ENCODE measurements around the gene KRTAP5-4. TPM values are rescaled to one million over a fixed set of nuclear protein-coding genes. Genes with fewer than 3 reads are reported as not detected.

Gene KRTAP5-4
- polyA plus RNA-seq, 3 donors from 2014 or later, result not detected

- no peak for DNase-seq
- H3K27me3 Mint-ChIP-seq (ENCODE audit: low read depth in 3 of 3), result peaks cover 2 to 7% (median 3%) of the 10 kb centered on the region in 3 donors
- H3K27ac Mint-ChIP-seq, result no peak overlapping the region
- no peaks in the 10 kb centered on the region for H3K4me1 Mint-ChIP-seq
- H3K9me3 Mint-ChIP-seq, result no peaks in the 10 kb centered on the region
- H3K4me3 Mint-ChIP-seq, result no peak overlapping the region
- H3K36me3 Mint-ChIP-seq, result no peaks in the 10 kb centered on the region
These were observed 17.2 kb upstream of the KRTAP5-4 start for GRCh38 chr11:1639102-1639620.

- Mint-ChIP-seq H3K4me1 (no peaks in the 10 kb centered on the region), H3K36me3 (no peaks in the 10 kb centered on the region), H3K4me3 (no peak overlapping the region), H3K27ac (no peak overlapping the region), H3K9me3 (no peaks in the 10 kb centered on the region), H3K27me3 (ENCODE audit: low read depth in 3 of 3) (peaks cover 2 to 9% (median 5%) of the 10 kb centered on the region in 3 donors)
- no peak for DNase-seq
These were observed 16.4 kb upstream of the KRTAP5-4 start for GRCh38 chr11:1638344-1638743.

GRCh38 chr11:1637628-1638027 is 15.7 kb upstream of the KRTAP5-4 start:
- Mint-ChIP-seq H3K27me3 (ENCODE audit: low read depth in 3 of 3) (peaks cover 2 to 9% (median 5%) of the 10 kb centered on the region in 3 donors), H3K9me3 (no peaks in the 10 kb centered on the region), H3K4me1 (no peaks in the 10 kb centered on the region), H3K36me3 (no peaks in the 10 kb centered on the region), H3K4me3 (no peak overlapping the region), H3K27ac (no peak overlapping the region)
- DNase-seq, result no peak

- Mint-ChIP-seq H3K9me3 (no peaks in the 10 kb centered on the region), H3K36me3 (no peaks in the 10 kb centered on the region), H3K4me1 (no peaks in the 10 kb centered on the region), H3K27ac (no peak overlapping the region), H3K27me3 (ENCODE audit: low read depth in 3 of 3) (peaks cover 2 to 13% (median 5%) of the 10 kb centered on the region in 3 donors), H3K4me3 (no peak overlapping the region)
- no peak for DNase-seq
These were observed 14.5 kb upstream of the KRTAP5-4 start for GRCh38 chr11:1636291-1636950.

GRCh38 chr11:1633864-1634263 is 11.9 kb upstream of the KRTAP5-4 start:
- peaks cover 0 to 1% of the 10 kb centered on the region in 2 donors for H3K4me1 Mint-ChIP-seq
- H3K27me3 Mint-ChIP-seq (ENCODE audit: low read depth in 3 of 3), result peaks cover 5 to 17% (median 10%) of the 10 kb centered on the region in 3 donors
- H3K4me3 Mint-ChIP-seq, result no peak overlapping the region

GRCh38 chr11:1632053-1632714 is 10.2 kb upstream of the KRTAP5-4 start:
- no peak overlapping the region for H3K4me3 Mint-ChIP-seq
- DNase-seq, result no peak
- H3K36me3 Mint-ChIP-seq, result no peaks in the 10 kb centered on the region
- no peaks in the 10 kb centered on the region for H3K9me3 Mint-ChIP-seq
- H3K27ac Mint-ChIP-seq, result no peak overlapping the region
- H3K27me3 Mint-ChIP-seq (ENCODE audit: low read depth in 3 of 3), result peaks cover 5 to 18% (median 11%) of the 10 kb centered on the region in 3 donors
- H3K4me1 Mint-ChIP-seq, result peaks cover 0 to 3% of the 10 kb centered on the region in 2 donors

More at GRCh38 chr11:1633864-1634263, 11.9 kb upstream of the KRTAP5-4 start:
- no peaks in the 10 kb centered on the region for H3K9me3 Mint-ChIP-seq
- no peak for DNase-seq
- no peak overlapping the region for H3K27ac Mint-ChIP-seq
- no peaks in the 10 kb centered on the region for H3K36me3 Mint-ChIP-seq

GRCh38 chr11:1631066-1631568 is 9.2 kb upstream of the KRTAP5-4 start:
- H3K36me3 Mint-ChIP-seq, result no peaks in the 10 kb centered on the region
- H3K27ac Mint-ChIP-seq, result no peak overlapping the region
- H3K27me3 Mint-ChIP-seq (ENCODE audit: low read depth in 3 of 3), result peaks cover 5 to 13% (median 11%) of the 10 kb centered on the region in 3 donors

GRCh38 chr11:1630271-1630670 is 8.3 kb upstream of the KRTAP5-4 start:
- Mint-ChIP-seq H3K36me3 (no peaks in the 10 kb centered on the region), H3K27ac (no peak overlapping the region), H3K4me3 (no peak overlapping the region), H3K27me3 (ENCODE audit: low read depth in 3 of 3) (peaks cover 3 to 13% (median 11%) of the 10 kb centered on the region in 3 donors), H3K4me1 (peaks cover 0 to 3% of the 10 kb centered on the region in 2 donors), H3K9me3 (no peaks in the 10 kb centered on the region)
- DNase-seq, result no peak

More at GRCh38 chr11:1631066-1631568, 9.2 kb upstream of the KRTAP5-4 start:
- H3K4me3 Mint-ChIP-seq, result no peak overlapping the region
- DNase-seq, result no peak
- peaks cover 0 to 3% of the 10 kb centered on the region in 2 donors for H3K4me1 Mint-ChIP-seq
- H3K9me3 Mint-ChIP-seq, result no peaks in the 10 kb centered on the region

GRCh38 chr11:1629326-1630185 is 7.6 kb upstream of the KRTAP5-4 start, which contains the start of gene KRTAP5-5:
Gene KRTAP5-5 (plus strand): TSS chr11:1629775. CDS start chr11:1629841, 66 bp downstream.
- Mint-ChIP-seq H3K27me3 (ENCODE audit: low read depth in 3 of 3) (peaks cover 3 to 15% (median 11%) of the 10 kb centered on the region in 3 donors), H3K4me3 (no peak within 1 kb of the TSS), H3K27ac (no peak within 1 kb of the TSS), H3K36me3 (no peaks in the 10 kb centered on the region), H3K4me1 (peaks cover 0 to 3% of the 10 kb centered on the region in 2 donors), H3K9me3 (no peaks in the 10 kb centered on the region)
- no peak for DNase-seq

GRCh38 chr11:1628506-1629325 is 6.8 kb upstream of the KRTAP5-4 start:
- no peaks in the 10 kb centered on the region for H3K36me3 Mint-ChIP-seq
- no peaks in the 10 kb centered on the region for H3K9me3 Mint-ChIP-seq
- DNase-seq, result peak; percentile 43 to 51 (median 51)
- peaks cover 0 to 3% of the 10 kb centered on the region in 2 donors for H3K4me1 Mint-ChIP-seq
- H3K27me3 Mint-ChIP-seq (ENCODE audit: low read depth in 3 of 3), result peaks cover 3 to 16% (median 14%) of the 10 kb centered on the region in 3 donors
- no peak overlapping the region for H3K27ac Mint-ChIP-seq
- no peak overlapping the region for H3K4me3 Mint-ChIP-seq

- no peak for DNase-seq
- H3K27ac Mint-ChIP-seq, result no peak overlapping the region
- H3K9me3 Mint-ChIP-seq, result no peaks in the 10 kb centered on the region
- peaks cover 0 to 3% of the 10 kb centered on the region in 2 donors for H3K4me1 Mint-ChIP-seq
- no peaks in the 10 kb centered on the region for H3K36me3 Mint-ChIP-seq
- H3K4me3 Mint-ChIP-seq, result no peak overlapping the region
- H3K27me3 Mint-ChIP-seq (ENCODE audit: low read depth in 3 of 3), result peaks cover 0 to 15% (median 9%) of the 10 kb centered on the region in 3 donors
These were observed 3.6 kb upstream of the KRTAP5-4 start for GRCh38 chr11:1625541-1625940.

GRCh38 chr11:1624621-1625020 is 2.7 kb upstream of the KRTAP5-4 start:
- H3K4me3 Mint-ChIP-seq, result no peak overlapping the region
- H3K4me1 Mint-ChIP-seq, result peaks cover under 1 to 3% of the 10 kb centered on the region in 2 donors
- H3K27ac Mint-ChIP-seq, result peak overlapping the region in 1 of 6 donors; percentile 20
- H3K27me3 Mint-ChIP-seq (ENCODE audit: low read depth in 3 of 3), result peaks cover 0 to 13% (median 7%) of the 10 kb centered on the region in 3 donors
- no peak for DNase-seq
- H3K36me3 Mint-ChIP-seq, result no peaks in the 10 kb centered on the region
- H3K9me3 Mint-ChIP-seq, result no peaks in the 10 kb centered on the region

- Mint-ChIP-seq H3K9me3 (no peaks in the 10 kb centered on the region), H3K4me3 (no peak overlapping the region), H3K27me3 (ENCODE audit: low read depth in 3 of 3) (peaks cover 0 to 13% (median 7%) of the 10 kb centered on the region in 3 donors), H3K4me1 (peaks cover 1 to 5% of the 10 kb centered on the region in 2 donors), H3K36me3 (no peaks in the 10 kb centered on the region), H3K27ac (no peak overlapping the region)
- DNase-seq, result no peak
These were observed 1.8 kb upstream of the KRTAP5-4 start for GRCh38 chr11:1623716-1624115.

All from immature natural killer cell (primary cell).